HepG2 (cell line): Measurements from ENCODE around the gene USP34. TPM values are rescaled to one million over a fixed set of nuclear protein-coding genes. Genes with fewer than 3 reads are reported as not detected.

Experiments
- ARNTL ChIP-seq: sonication (generic); formaldehyde crosslinking; IDR thresholded peaks from 2 replicates; pipeline ENCODE4 v1.4.0; 2020; ENCODE audit warnings: mild to moderate bottlenecking, missing genetic modification reagents
- FOSL1 ChIP-seq: sonication (generic); formaldehyde crosslinking; IDR thresholded peaks from 2 replicates; pipeline ENCODE4 v1.9.0; 2021; ENCODE audit warnings: missing genetic modification reagents, borderline replicate concordance
- FOXJ3 ChIP-seq: sonication (generic); formaldehyde crosslinking; IDR thresholded peaks from 2 replicates; pipeline ENCODE4 v1.4.0; 2020; ENCODE audit warnings: missing genetic modification reagents, mild to moderate bottlenecking, borderline replicate concordance
- GFI1 ChIP-seq: sonication (generic); formaldehyde crosslinking; IDR thresholded peaks from 2 replicates; pipeline ENCODE4 v1.5.0; 2020; ENCODE audit warnings: missing genetic modification reagents, mild to moderate bottlenecking, borderline replicate concordance
- HOXA9 ChIP-seq: sonication (generic); formaldehyde crosslinking; IDR thresholded peaks from 2 replicates; pipeline ENCODE4 v1.8.1; 2022; ENCODE audit warnings: missing genetic modification reagents, mild to moderate bottlenecking, moderate library complexity, borderline replicate concordance
- SAFB2 ChIP-seq: sonication (generic); formaldehyde crosslinking; IDR thresholded peaks from 2 replicates; pipeline ENCODE4 v1.5.1; 2020; ENCODE audit warnings: missing genetic modification reagents, low read depth, mild to moderate bottlenecking, borderline replicate concordance
- ZBTB38 ChIP-seq: sonication (generic); formaldehyde crosslinking; IDR thresholded peaks from 2 replicates; pipeline ENCODE4 v1.5.1; 2020; ENCODE audit warnings: mild to moderate bottlenecking, missing genetic modification reagents
- ZFP1 ChIP-seq: IDR thresholded peaks from 2 replicates; pipeline ENCODE4 v1.6.1; 2016
- ZHX1 ChIP-seq: sonication (generic); formaldehyde crosslinking; IDR thresholded peaks from 2 replicates; pipeline ENCODE4 v1.8.1; 2022; ENCODE audit warnings: low read depth, mild to moderate bottlenecking, missing genetic modification reagents
- ZNF256 ChIP-seq: sonication (generic); formaldehyde crosslinking; conservative IDR thresholded peaks from 2 replicates; pipeline ENCODE4 v1.4.0; 2020; ENCODE audit warnings: missing genetic modification reagents
- ZNF382 ChIP-seq: sonication (generic); formaldehyde crosslinking; IDR thresholded peaks from 2 replicates; pipeline ENCODE4 v1.5.0; 2020; ENCODE audit warnings: missing genetic modification reagents, mild to moderate bottlenecking, borderline replicate concordance
- ZNF383 ChIP-seq: sonication (generic); formaldehyde crosslinking; IDR thresholded peaks from 2 replicates; pipeline ENCODE4 v1.4.0; 2020; ENCODE audit warnings: missing genetic modification reagents, mild to moderate bottlenecking, borderline replicate concordance
- ZNF773 ChIP-seq: sonication (generic); formaldehyde crosslinking; IDR thresholded peaks from 2 replicates; pipeline ENCODE4 v1.4.0; 2020; ENCODE audit warnings: missing genetic modification reagents, borderline replicate concordance
- ZNF784 ChIP-seq: sonication (generic); formaldehyde crosslinking; IDR thresholded peaks from 2 replicates; pipeline ENCODE4 v1.5.1; 2020; ENCODE audit warnings: missing genetic modification reagents, mild to moderate bottlenecking, borderline replicate concordance
- ZNF83 ChIP-seq: sonication (generic); formaldehyde crosslinking; IDR thresholded peaks from 2 replicates; pipeline ENCODE4 v1.4.0; 2020; ENCODE audit warnings: missing genetic modification reagents, mild to moderate bottlenecking, borderline replicate concordance
- ZSCAN31 ChIP-seq: sonication (generic); formaldehyde crosslinking; IDR thresholded peaks from 2 replicates; pipeline ENCODE4 v1.5.0; 2020; ENCODE audit warnings: low read depth, mild to moderate bottlenecking, missing genetic modification reagents
- polyA plus RNA-seq, 8 experiments: library from polyadenylated mRNA; depleted of rRNA in 3 of 8; stranded (reverse) in 7 of 8; unstranded in 1 of 8; fragments of >200 nt; fragmentation: Illumina TruSeq in 4 of 8; extraction: Trizol in 4 of 8; gene quantifications; 2 replicates each; pipeline versions ENCODE4 v1.2.1 to v1.2.3, GENCODE V29; 2011 to 2016; ENCODE audit warnings: low read depth in 4 of 8, missing spikeins in 1 of 8, mixed read lengths in 1 of 8; ENCODE audit not compliant: insufficient read depth in 1 of 8
- total RNA-seq, 5 experiments: library from RNA; depleted of rRNA; stranded (reverse); fragments of >200 nt; fragmentation: Illumina TruSeq; extraction: Trizol; gene quantifications; 2 replicates each; pipeline ENCODE4 v1.2.3, GENCODE V29; 2016; ENCODE audit warnings: low read depth in 1 of 5
- TF ChIP-seq, protein P1 (sequence below), 2 experiments: IDR thresholded peaks; 2 replicates each; pipeline ENCODE4 v1.6.1; 2011 to 2012; ENCODE audit warnings: low read length in 2 of 2, borderline replicate concordance in 1 of 2, low read depth in 1 of 2, mild to moderate bottlenecking in 1 of 2, moderate library complexity in 1 of 2
- TF ChIP-seq, protein P2 (sequence below): IDR thresholded peaks from 2 replicates; pipeline ENCODE4 v1.6.1; 2018; ENCODE audit warnings: missing genetic modification reagents
- TF ChIP-seq, protein P3 (sequence below): sonication (generic); formaldehyde crosslinking; IDR thresholded peaks from 2 replicates; pipeline ENCODE4 v1.5.0; 2020; ENCODE audit warnings: missing genetic modification reagents, mild to moderate bottlenecking, borderline replicate concordance

USP34 gene
- total and polyA plus RNA-seq, 2 of the 13 experiments (the other 11 are each of a cell fraction or from before 2014, with no cell fraction given): 99.2 to 100 TPM

- TF ChIP-seq, protein P1, sequence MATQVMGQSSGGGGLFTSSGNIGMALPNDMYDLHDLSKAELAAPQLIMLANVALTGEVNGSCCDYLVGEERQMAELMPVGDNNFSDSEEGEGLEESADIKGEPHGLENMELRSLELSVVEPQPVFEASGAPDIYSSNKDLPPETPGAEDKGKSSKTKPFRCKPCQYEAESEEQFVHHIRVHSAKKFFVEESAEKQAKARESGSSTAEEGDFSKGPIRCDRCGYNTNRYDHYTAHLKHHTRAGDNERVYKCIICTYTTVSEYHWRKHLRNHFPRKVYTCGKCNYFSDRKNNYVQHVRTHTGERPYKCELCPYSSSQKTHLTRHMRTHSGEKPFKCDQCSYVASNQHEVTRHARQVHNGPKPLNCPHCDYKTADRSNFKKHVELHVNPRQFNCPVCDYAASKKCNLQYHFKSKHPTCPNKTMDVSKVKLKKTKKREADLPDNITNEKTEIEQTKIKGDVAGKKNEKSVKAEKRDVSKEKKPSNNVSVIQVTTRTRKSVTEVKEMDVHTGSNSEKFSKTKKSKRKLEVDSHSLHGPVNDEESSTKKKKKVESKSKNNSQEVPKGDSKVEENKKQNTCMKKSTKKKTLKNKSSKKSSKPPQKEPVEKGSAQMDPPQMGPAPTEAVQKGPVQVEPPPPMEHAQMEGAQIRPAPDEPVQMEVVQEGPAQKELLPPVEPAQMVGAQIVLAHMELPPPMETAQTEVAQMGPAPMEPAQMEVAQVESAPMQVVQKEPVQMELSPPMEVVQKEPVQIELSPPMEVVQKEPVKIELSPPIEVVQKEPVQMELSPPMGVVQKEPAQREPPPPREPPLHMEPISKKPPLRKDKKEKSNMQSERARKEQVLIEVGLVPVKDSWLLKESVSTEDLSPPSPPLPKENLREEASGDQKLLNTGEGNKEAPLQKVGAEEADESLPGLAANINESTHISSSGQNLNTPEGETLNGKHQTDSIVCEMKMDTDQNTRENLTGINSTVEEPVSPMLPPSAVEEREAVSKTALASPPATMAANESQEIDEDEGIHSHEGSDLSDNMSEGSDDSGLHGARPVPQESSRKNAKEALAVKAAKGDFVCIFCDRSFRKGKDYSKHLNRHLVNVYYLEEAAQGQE (IDR thresholded peaks at IDR 0.05; ENCODE audit: borderline replicate concordance in 1 of 2, low read depth in 1 of 2, low read length in 2 of 2): no peak
- no peak for TF ChIP-seq ZHX1 (CRISPR knock-in tag)
- no peak for TF ChIP-seq ZFP1
- TF ChIP-seq, protein P2, sequence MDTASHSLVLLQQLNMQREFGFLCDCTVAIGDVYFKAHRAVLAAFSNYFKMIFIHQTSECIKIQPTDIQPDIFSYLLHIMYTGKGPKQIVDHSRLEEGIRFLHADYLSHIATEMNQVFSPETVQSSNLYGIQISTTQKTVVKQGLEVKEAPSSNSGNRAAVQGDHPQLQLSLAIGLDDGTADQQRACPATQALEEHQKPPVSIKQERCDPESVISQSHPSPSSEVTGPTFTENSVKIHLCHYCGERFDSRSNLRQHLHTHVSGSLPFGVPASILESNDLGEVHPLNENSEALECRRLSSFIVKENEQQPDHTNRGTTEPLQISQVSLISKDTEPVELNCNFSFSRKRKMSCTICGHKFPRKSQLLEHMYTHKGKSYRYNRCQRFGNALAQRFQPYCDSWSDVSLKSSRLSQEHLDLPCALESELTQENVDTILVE (CRISPR knock-in tag): no peak
- TF ChIP-seq ARNTL: no peak
- TF ChIP-seq SAFB2 (CRISPR knock-in tag): no peak
- TF ChIP-seq FOSL1 (CRISPR knock-in tag): peak; percentile 50; the same call in 1 of the 2 replicates
- no peak for TF ChIP-seq ZNF784
- TF ChIP-seq ZNF773 (CRISPR knock-in tag): no peak
- TF ChIP-seq ZNF256 (CRISPR knock-in tag): no peak
- TF ChIP-seq, protein P3, sequence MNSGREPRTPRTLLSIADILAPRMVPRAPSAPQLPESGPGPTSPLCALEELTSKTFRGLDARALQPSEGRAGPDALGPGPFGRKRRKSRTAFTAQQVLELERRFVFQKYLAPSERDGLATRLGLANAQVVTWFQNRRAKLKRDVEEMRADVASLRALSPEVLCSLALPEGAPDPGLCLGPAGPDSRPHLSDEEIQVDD (CRISPR knock-in tag): no peak
- no peak for TF ChIP-seq ZBTB38 (CRISPR knock-in tag)
- no peak for TF ChIP-seq ZSCAN31 (CRISPR knock-in tag)
- no peak for TF ChIP-seq ZNF383 (CRISPR knock-in tag)
- TF ChIP-seq ZNF83 (CRISPR knock-in tag): no peak
- no peak for TF ChIP-seq HOXA9 (CRISPR knock-in tag)
- TF ChIP-seq ZNF382 (CRISPR knock-in tag): no peak
- no peak for TF ChIP-seq FOXJ3 (CRISPR knock-in tag)
- no peak for TF ChIP-seq GFI1 (CRISPR knock-in tag)
These were observed 10.7 kb downstream of the USP34 start (continued) for GRCh38 chr2:61460163-61460562.
